Astrocyte of the hippocampus (primary cell): Measurements from ENCODE around the gene SLC46A3.
"Not testable (repeated sequence)": the region's sequence is repeated elsewhere in the genome, so short reads cannot be mapped to it uniquely, and the experiment has no call there.

Experiments used
- DNase-seq: peaks from one replicate; pipeline ENCODE4 v3.0.0; 2011; ENCODE audit warnings: low read depth, low spot score

The SLC46A3 gene

DNA sequence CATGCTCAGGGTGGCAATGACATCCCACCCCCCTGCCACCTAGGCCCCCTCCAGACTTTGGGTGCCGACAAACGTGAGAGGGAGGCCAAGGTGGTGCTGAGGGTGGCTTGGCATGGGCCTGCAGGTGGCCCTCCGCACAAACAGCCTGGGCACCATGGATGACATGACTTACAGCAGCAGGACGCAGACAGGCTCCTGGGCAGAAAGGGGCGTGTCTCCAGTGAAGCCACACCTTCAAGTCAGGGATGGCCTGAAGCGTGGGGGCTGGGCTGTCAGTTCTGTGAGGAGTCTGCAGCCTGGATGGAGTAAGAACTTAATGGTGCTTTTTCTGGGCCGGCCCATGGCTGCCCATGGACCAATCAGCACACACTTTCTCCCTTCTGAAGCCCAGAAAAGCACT lies 34.5 kb downstream of the SLC46A3 start:
- no peak for DNase-seq

DNA sequence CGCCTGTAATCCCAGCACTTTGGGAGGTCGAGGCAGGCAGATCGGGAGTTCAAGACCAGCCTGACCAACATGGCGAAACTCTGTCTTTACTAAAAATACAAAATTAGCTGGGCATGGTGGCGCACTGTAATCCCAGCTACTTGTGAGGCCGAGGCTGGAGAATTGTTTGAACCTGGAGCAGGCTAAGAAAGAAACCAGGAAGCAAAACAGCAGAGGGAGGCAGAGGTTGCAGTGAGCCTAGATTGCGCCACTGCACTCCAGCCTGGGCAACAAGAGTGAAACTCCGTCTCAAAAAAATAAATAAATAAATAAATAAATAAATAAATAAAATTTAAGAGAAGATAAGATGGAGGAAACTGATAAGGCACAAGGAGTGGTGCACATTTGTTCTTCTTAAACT lies 35.6 kb downstream of the SLC46A3 start:
- not testable (repeated sequence) for DNase-seq

DNA sequence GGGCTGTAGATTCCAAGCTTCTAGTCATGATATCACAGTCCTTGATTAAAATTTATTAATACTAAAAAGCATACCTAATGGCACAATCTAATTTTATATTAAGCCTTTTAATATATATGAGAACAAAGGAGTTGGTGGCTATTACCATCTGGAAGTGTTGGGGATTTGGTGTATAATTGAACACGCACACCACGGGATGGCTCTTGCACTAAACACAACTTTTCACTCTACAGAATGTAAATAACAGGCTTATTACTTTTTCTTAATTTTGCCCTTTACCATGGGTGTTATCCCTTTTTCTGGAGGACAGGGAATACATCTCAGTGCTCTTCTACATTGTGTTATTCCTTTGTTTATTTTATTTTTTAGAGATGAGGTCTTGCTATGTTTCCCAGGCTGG lies 38.2 kb downstream of the SLC46A3 start:
- no peak for DNase-seq

DNA sequence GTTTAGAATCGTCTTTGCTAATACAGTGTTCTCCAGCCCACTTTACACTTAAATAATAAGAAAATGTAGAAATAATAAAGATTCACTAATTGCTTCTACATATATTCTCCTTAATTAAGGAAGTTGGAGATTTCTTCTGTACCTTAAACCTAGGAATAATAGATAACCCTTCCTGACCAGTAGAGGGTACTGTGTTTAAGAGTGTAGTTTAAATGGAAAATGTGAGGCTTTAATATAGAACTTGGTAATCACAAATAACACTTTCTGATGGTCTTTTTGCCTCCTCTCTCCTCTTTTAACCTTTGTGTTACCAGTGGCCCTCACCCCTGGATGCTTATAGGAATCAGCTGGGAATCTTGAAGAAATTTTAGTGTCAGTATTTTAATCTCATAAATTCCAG lies 39.1 kb downstream of the SLC46A3 start:
- no peak for DNase-seq

DNA sequence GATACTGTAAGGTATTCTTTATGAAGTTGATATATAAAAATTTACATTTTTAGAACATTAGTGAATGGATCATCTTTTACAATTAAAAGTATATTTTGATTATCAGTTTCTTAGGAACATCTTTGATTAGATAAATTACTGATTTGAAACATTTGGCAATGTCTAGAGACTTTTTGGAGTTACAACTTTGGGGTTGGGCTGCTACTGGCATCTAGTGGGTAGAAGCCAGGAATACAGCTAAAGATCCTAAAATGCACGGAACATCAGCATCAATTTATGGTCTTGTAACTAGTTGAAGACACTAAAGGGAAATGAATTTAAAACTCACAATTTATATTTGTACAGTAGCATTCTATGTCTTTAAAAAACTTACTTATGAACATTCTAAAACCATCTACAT lies 40.0 kb downstream of the SLC46A3 start:
- DNase-seq: no peak

DNA sequence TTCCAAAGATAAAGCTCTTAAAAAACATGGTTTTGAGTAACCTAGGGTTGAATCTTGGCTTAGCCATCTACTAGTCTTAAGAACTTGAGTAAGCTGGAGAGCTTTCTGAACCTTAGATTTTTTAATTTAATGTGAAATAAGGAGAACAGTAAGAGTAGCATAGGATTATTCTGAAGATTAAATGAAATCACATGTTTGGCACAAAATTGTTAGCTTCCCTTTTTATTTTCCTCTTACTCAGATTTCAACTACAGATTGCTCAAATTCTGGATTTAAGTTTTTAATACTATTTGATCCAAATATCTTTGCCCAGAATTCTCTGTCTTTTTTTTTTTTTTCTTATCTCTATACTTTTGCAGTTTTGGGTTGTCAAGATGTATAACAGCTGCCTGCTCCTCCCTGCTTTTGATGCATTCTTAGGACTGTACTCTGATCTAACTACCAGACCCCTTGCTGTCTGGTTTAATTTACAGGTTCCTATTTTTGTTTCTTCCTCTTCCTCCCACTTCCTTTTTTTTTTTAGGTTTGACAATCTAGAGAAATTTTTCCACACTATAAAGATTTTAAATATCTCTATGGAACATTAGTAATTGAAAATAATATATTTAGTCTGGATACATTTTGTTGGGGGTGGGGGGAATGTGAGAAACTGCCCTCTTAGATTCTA lies 47.5 kb downstream of the SLC46A3 start:
- DNase-seq: no peak

DNA sequence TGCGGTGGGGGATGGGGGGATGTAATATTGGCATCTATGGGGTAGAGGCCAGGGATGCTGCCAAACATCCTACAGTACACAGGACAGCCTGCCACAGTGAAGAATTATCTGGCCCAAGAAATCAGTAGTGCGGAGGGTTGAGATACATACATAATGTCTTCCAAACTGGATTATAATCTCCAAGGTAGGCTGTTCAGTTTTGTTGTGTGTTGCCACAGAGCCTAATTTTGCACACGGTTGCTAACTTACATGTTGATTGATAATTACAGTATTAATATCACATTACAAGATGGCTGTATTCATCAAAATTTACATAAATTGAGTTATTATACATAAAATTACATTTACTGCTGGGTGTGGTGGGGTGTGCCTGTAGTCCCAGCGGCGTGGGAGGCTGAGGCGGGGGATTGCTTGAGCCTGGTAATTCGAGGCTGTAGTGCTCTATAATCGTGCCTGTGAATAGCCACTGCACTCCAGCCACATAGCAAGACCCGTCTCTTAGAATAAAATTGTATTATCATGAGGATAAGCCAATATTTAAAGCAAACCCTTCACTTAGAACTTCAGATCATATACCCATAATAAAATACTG lies 51.8 kb downstream of the SLC46A3 start:
- no peak for DNase-seq

DNA sequence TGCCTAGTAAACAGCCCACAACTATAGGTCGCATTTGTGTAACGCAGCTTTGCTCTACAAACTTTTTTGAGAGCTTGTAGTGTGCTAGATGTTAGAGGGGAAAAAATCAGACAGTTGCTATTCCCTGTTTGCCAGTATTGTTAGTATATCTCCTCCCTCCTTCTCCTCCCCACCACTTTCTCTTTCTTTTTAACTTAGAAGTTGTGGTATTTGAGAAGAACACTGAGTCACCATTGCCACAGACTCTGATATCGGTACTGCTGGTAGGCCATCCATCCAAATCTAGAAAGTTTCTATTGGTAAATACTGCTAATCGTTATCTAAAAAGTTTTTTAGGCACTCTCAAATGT lies 59.2 kb downstream of the SLC46A3 start:
- peak; percentile 61 for DNase-seq

DNA sequence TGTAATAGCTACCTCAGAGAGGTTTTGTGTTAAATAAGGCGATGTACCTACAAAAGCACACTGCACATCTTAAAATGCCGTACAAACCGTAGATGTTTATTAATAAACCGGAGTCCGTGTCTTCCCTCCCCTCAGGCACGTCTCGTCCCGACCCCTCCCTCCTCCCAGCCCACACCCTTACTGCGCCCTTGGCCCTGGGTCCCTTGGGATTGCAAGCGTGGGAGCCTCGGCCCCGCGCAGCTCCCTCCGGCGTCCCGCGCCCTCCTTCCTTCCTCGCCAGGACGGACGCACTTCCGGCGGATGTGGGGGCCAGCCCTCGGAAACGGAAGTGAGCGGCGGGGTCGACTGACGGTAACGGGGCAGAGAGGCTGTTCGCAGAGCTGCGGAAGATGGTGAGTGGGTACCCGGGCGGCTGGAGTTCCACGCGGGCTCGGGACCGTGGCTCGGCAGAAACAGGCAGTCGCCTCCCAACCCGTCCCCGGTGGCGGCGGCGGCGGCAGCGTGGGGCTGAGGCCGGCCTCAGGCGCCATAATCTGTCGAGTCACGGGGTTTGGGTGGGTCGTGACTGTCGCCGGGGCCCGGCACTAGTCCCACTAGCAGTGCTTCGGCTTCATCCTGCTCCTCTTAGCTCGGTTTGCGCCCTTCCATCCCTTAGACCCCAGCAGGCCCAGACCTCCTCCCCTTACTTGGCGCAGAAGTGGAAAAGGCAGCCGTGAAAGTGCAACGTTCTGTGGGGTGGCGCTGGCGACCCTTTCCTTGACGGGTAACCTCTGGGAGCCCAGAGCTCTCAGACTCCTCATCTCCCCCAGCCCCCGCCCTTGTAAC lies 59.8 kb downstream of the SLC46A3 start, which contains the start of gene POMP:
TSS of gene POMP (plus strand) at position 335 of the 825 bp plus-strand sequence. CDS start at position 390, 55 bp downstream.
- peak; percentile 96 for DNase-seq

DNA sequence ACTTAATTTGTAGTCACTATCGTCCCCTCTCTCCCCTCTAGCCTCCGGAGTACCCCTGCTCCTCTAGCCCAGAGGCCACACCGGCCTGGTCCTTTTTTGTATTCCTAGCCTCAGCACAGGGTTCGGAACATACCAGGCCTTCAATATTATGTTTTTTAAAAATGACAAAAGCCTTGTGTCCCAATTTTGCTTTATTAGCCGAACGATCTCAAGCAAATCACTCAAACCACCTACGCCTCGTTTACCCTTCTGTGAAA lies 60.3 kb downstream of the SLC46A3 start:
- DNase-seq: no peak

DNA sequence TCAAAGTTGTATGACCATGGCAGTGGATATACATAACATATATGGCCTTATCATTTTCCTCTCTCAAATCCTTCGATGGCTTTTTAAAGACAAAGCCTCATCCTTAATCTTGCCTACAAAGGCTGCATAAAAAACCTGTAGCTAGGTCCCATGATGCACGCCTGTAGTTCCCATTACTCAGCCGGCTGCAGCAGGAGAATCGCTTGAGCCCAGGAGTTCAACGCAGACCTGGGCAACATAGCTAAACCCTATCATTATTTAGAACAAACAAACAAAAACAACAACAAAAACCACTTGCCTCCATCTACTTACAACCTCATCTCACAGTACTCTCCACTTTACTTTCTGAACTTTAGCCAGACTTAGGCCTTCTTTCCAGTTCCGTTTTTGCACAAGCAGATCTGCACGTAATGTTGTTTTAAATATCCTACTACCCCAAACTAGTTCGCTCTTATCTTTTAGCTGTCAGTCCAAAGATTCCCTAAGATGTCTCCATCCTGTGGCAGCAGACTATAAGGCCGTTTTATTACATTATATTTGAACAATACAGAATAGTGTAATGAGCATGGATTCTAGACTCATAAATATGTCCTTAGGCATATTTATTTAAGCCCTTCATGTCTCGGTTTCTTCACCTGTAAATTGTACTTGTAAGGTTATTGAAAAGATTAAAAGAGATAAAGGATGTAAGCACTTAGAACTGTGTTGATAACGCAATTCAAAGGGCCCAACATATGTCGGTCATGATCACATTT lies 60.8 kb downstream of the SLC46A3 start:
- peak; percentile 7 for DNase-seq

DNA sequence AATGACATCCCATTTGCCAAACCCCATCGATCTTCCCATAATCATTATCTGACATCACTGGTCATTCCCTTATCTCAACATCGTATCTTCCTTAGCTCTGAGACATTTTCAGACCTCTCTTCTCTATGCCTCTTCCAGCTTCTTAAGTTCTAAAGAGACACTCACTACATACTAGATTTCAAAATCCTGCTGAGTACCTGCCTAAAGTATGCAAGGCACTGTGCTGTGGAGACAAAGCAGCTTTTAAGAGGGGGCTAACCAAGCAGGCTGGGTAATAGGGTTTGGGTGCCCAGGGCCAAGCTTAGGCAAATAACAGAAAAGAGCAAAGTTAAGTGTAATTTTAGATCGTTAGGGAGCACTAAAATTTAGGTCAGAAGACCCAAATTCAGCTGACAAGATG lies 63.2 kb downstream of the SLC46A3 start:
- peak; percentile 22 for DNase-seq

DNA sequence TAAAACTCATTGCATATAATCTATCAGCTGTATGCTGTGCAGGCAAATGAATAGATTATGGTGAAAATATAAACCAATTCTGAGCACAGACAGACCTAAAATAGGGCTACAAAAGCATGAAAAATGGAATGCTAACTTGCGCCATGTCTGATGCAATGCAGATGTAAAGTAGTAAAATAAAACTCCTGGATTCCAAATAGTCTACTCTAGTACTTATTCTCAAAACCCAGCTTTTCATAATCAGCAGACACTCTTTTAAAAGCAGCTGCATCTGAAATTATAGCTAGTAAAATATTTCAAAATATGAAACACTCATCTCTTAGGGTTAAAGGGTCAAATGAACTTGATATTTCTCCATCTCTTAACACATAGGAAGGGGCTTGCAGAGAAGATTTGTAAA lies 64.5 kb downstream of the SLC46A3 start:
- no peak for DNase-seq

DNA sequence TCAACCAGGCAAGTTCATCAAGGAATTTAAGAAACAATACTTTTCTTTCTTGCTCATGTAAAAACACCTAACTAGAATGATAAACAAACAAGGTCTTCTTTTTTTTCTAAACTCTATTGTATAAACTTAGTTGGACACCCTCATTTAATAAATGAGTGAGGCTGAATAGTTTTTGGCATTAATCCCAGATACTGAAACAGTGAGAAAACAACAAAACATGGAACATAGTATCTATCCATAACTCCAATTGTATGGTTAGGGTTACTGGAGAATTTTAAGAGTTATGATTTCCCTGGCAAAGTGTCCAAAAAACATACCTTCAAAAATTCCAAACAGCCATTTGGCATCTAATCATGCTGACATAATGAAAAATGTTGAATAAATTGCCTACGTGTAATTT lies 65.7 kb downstream of the SLC46A3 start:
- DNase-seq: no peak

DNA sequence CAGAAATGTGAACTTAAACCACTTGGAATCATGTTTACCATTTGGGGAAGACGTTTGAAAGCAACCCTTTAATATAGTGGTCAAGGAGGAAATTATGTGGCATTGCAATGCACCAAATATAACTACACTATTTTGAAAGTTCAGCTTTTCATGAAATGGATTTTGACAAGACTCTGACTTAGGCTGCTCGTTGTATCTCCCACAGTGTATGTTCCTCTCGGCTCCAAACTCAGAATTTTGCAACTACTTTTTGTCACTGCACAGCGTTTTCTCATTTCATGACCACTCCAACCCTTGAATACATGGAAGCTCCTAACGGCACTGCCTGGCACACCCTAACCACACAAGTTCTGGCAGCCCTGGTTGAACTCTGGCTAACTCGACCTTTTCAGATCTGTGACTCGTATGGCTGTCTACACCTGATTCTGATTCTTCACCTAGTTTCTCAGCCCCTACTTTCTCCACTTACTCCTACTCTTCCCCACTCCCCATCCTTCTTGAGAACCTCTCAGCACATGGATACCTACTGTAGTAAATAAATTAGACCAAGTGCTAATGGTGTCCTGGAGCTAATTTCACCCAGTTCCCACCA lies 66.9 kb downstream of the SLC46A3 start:
- DNase-seq: no peak

DNA sequence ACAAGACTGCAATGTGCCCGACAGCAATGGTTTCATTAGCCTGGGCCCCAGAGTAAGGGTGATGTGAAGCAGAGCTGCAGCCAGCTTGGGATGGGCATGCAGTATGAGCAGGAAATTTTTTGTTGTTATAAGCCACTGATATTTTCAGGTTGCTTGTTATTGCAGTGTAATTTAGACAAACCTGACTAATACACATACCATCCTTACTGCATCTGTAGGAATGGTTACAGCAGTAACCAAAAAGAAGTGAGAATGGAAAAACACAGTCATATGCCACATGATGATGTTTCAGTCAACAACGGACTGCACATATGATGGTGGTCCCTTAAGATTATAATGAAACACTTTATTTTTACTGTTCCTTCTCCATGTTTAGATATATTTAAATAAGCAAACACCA lies 68.5 kb downstream of the SLC46A3 start:
- DNase-seq: no peak
